GM21717 (cell line): ENCODE measurements around the gene PTGES3L.
"Not testable (repeated sequence)": the region's sequence is repeated elsewhere in the genome, so short reads cannot be mapped to it uniquely, and the experiment has no call there.

Source experiments
- ATAC-seq: cut with Tn5 transposase; IDR thresholded peaks from one replicate; pipeline ENCODE4 v1.9.1; 2021; ENCODE audit warnings: mild to moderate bottlenecking, moderate library complexity; ENCODE audit not compliant: unreplicated experiment

The PTGES3L gene

DNA sequence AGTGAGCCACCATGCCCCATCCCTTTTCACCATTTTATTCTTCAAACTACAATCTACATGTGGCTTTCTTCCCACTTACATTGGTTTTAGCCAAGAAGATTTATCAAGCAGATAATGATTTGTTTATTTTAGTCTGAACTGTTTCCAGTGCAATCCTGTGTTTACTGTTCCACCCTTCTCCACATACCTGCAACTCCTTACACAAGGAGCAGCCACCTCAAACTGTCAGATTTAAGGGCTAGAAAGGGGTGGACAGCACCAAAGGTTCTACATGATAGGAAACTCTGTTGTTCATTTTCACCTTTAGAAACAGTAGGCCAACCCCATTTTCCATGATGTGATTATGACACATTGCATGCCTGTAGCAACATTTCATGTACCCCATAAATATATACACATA lies 2.4 kb upstream of the PTGES3L start:
- ATAC-seq, result no peak

DNA sequence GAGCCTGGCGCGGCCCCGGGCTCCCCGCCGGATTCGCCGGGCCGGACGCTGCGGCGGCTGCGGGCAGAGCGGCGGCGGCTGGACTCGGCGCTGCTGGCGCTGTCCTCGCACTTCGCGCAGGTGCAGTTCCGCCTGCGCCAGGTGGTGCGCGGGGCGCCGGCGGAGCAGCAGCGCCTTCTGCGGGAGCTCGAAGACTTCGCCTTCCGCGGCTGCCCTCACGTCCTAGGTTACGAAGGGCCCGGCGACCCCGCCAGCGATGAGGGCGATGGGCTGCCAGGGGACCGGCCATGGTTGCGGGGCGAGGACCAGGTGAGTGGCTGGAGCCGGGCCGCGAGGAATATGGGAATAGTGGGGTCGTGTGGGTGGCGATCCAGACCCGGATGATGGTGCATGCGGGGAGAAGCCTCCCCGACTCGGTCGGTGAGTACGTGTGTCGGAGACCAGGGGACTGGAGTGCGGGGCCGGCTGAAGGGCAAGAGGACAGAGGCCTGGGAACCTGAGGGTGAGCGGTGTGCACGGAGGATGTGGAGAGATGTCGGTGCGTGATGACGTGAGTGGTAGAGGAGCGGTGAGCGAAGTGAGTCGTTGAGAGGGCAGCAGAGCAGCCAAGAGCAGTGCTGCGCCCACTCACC lies 1.0 kb upstream of the PTGES3L start:
- peak; percentile 31 for ATAC-seq

DNA sequence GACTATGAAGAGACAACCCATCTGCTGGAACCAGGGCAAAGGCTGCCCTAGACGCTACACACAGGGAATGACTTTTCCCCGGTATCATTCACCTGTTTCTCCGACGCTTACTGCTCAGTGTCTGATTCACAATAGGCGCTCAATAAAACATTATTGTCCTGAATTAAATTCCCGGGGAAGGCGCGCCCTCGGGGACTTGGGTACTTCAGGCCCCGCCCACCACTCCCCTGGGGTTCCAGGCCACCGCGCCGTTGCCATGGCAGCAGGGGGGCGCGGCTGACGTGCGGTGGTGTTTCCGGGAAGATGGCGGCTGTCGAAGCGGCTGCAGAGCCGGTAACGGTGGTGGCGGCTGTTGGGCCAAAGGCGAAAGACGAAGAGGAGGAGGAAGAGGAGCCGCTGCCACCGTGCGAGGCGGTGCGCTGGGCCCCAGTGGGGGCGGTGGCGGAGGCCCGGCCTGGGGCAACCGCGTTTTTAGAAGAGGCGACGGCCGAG lies 440 bp upstream of the PTGES3L start, which contains the start of gene RUNDC1:
Gene RUNDC1, plus strand, starts transcription at position 292 of the 492 bp plus-strand sequence. Its CDS starts 12 bp downstream, at position 304.
- peak; percentile 53 for ATAC-seq

DNA sequence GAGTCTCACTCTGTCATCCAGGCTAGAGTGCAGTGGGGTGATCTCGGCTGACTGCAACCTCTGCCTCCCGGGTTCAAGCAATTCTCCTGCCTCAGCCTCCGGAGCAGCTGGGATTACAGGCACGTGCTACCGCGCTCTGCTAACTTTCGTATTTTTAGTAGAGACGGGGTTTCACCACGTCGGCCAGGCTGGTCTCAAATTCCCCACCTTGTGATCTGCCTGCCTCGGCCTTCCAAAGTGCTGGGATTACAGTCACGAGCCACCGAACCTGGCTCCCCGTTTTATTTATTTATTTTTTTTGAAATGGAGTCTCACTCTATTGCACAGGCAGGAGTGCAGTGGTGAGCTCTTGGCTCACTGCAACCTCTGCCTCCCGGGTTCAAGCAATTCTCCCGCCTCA lies 4.2 kb downstream of the PTGES3L start:
- ATAC-seq, result not testable (repeated sequence)

DNA sequence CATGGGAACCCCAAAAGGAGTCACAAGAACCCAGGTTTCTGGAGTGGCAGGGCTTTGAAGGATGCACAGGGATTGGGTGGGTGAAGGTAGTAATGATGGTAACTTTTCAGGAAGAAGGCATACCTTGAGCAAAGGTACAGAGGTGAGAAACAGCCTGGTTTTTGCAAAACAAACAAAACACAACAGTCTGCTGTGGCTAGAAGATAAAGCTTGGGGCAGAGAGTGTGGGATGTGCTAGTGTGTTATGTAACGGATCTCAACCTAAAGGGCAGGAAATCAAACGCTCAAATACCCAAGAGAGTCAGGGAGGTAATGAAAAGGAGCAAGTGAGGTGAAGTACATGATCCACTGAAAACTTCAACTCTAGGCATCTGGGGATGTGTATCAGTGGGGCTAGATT lies 4.6 kb downstream of the PTGES3L start:
- ATAC-seq, result no peak

DNA sequence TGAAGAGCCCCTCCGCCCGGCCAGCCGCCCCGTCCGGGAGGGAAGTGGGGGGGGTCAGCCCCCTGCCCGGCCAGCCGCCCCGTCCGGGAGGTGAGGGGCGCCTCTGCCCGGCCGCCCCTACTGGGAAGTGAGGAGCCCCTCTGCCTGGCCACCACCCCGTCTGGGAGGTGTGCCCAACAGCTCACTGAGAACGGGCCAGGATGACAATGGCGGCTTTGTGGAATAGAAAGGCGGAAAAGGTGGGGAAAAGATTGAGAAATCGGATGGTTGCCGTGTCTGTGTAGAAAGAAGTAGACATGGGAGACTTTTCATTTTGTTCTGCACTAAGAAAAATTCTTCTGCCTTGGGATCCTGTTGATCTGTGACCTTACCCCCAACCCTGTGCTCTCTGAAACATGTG lies 6.6 kb downstream of the PTGES3L start:
- ATAC-seq, result not testable (repeated sequence)

DNA sequence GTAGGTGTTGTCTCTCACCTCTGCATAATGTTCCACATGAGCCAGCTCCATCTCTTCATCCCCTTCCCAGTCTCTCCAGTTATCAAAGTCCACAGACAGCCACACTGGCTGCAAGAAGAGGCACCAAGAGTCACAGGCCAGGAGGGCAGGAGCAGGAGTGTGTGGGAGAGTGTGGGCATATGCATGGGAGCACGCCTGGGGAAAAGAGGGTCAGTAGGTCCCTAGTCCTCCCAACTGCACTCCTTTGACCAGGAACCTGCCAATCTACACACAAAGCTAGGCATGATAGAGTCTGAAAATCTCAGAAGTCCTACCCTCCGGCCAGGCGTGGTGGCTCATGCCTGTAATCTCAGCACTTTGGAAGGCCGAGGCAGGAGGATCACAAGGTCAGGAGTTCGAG lies 8.3 kb downstream of the PTGES3L start:
- ATAC-seq, result no peak

DNA sequence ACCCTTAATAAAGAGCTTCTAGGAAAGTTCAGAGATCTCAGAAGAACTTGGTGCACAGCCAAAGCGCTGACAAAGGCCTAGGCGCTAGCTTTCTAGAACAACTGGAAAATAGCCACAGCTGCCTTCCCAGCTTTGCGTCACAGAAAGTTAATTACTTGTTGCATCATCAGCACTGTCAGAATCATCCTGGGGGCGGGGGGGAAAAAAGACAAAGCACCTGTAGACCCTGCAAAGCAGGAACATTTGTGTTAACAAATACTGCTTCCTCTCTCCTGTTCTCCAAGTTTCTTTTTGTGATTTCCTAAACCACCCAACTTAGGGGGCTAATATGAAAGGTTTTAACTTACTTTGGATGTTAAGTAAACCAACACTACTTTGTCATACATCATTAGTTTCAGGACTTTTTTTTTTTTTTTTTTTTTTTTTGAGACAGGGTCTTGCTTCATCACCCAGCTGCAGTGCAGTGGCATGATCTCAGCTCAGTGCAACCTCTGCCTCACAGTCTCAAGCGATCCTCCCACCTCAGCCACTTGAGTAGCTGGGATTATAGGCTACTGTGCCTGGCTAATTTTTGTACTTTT lies 10.8 kb downstream of the PTGES3L start:
- no peak for ATAC-seq

DNA sequence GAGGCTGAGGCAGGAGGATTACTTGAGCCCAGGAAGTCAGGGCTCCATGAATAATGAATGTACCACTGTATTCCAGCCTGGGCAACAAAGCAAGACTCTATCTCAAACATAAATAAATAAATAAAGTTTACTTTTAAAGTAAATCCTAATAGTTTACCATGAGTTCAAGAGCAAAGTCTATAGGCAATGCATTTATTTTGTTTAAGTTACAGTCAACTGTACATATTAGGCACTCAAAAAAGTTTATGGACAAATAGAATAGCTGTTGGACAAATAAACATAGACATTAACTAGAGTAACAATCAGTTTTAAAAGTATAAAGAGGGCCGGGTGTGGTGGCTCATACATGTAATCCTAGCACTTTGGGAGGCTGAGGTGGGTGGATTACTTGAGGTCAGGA lies 12.0 kb downstream of the PTGES3L start:
- ATAC-seq, result no peak

DNA sequence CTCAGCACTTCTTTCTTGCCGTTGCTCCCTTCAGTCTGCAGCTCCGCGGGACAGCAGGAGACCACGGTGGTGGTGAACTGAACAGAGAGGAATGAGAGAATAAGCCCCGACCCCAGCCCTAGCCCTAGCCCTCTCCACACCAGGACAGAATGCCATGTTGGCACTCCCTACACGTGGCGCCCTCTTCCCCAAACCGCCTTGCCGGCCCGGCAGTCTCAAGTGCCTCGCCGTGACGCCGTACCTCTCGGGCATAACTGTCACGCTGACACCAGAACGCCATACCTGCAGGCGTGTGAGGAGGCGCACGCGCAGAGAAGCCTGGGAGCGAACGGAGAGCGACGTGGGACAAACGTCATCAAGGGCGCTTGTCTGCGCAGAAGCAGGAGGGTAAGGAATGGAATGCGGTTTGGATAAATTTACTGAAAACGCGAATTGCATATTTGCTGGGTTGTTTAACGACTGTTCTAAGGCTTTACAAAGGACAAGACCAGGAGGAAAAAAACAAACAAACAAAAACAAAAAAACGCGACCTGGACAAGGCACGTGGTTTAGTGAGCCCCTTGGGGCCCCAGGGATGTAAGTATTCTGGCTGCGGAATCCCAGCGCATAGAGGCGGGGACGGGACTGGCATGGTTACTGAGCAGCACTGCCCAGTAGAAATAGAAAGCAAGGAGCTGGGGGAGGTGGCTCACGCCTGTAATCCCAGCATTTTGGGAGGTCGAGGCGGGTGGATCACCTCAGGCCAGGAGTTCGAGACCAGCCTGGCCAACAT lies 15.5 kb downstream of the PTGES3L start, which contains the start of gene AARSD1:
Gene AARSD1, minus strand, starts transcription at position 294 of the 772 bp plus-strand sequence. Its CDS starts 14 bp downstream, at position 280.
- ATAC-seq, result peak; percentile 87

DNA sequence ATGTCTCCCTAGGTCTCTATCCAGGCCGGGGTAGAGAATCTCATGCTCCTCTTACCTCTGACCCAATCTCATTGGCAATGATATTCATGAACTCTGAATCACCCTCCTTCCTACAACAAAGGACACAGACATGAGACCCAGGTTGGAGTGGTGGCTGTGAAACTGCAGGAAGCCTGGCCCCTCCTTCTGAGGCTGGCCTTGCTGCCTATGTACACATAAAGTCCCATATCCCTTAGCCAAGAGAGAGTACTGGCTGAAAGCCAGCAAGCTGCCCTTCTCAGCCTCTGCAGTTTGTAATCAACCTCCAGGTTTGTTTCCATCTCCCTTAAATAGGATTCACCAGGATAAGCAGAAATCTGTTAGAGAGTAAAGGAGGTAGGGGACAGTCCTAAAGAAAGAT lies 26.2 kb downstream of the PTGES3L start:
- ATAC-seq, result no peak

DNA sequence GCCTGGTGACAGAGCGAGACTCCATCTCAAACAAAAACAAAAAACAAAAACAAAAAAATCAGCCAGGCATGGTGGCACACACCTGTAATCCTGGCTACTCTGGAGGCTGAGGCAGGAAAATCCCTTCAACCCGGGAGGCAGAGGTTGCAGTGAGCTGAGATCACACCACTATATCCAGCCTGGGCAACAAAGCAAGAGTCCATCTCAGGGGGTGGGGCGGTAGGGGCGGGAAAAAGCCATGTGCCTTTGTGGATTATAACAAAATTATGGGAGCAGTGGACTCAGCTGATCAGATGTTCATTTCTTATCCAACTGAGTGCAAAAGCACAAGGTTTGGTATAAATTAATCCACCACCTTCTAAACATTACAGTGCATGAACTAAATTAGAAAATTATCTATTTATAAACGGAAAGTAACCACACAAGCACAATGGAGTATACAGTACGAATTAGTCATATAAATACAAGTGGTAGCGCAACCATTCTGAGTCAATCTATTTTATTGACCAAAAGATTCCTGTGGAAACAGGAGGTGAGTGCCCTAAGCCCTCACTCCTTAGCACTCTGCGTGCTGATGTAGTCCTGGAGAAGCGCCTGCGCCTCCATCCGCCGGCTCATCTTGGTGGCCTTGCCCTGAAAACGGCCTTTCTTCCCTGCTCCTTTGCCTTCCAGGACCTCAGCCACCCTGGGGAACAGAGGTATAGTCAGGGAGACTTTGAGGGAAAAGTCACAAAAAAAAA lies 29.7 kb downstream of the PTGES3L start:
- no peak for ATAC-seq

DNA sequence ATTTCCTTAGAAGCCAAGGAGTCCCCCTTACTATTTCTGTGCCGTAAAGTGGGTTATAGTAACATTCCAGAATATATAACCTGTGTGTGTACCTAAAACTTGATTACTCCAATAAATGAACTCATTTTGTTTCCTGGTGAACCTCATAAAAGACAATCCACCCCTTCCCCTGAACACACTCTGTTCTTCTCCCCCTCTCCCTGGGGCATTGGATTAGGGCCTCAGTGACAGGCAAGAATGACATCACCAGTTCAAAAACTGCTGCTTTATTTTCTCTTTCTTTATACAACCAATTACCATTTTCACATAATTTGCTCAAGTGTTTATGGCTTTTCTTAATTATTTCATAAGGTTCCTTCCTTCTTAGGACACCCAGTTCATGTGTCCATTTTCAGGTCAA lies 33.1 kb downstream of the PTGES3L start:
- no peak for ATAC-seq

DNA sequence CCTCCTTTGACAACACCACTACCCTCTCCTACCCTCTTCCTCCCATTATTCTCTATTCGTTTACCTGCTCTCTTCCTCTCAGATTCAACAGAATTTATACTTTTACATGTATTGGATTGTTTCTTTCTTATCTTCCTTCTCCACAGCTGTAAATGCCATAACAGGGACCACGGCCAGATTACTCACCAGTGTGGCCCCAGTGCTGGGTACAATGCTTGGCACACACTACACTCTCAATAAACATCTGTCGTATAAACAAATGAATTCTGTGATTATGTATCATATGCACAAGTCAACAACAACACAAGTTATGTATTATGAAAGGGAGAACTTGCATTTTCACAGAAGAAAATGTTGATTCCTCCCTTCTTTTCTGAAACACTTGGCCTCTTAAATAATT lies 35.7 kb downstream of the PTGES3L start:
- no peak for ATAC-seq

DNA sequence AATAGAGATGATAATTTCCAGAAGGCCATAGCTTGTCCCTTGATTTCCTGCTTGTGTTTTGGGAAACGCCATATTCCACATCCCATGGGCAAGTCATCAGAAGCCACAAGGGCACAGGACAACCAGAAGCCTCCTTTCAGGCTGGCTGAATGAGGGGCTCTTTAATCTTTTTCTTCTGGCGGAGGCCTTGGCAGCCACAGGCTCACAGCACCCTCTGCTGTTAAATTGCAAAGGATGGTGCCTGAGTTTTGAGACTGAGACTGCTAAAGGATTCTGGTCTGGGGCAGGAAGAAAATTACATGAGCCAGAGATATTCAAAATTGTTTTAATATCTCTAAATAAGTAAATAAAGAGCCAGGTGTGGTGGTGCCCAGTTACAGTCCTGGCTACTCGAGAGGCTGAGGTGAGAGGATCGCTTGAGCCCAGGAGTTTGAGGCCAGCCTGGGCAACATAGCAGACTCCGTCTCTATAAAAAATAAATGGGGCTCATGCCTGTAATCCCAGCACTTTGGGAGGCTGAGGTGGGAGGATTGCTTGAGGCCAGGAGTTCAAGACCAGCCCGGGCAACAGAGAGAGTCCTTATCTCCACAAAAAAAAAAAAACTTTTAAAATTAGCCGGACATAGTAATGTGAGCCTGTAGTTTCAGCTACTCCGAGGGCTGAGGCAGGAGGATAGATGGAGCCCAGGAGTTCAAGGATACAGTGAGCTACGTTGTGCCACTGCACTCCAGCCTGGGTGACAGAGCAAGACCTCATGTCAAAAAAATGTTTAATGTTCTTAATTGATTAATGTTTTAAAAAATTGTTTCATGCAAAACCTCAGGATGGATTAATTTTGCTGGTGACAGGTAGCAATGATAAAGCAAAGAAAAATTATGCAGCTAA lies 41.9 kb downstream of the PTGES3L start:
- no peak for ATAC-seq

DNA sequence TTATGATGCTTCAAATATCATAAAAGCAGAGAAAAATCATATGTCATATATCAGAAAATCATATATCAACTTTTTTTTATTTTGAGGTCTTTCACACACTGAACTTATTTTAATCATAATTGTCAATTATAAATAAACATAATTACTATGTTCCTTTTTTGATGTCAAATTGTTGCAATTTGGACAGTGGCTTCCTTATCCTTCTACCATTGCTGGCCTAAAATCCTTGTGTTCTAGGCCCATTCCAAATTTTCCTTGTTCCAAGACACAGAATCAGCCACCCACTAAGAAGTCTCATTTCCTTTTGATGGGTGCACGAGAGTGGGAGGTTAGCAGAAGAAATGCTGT lies 50.4 kb downstream of the PTGES3L start:
- ATAC-seq, result no peak

DNA sequence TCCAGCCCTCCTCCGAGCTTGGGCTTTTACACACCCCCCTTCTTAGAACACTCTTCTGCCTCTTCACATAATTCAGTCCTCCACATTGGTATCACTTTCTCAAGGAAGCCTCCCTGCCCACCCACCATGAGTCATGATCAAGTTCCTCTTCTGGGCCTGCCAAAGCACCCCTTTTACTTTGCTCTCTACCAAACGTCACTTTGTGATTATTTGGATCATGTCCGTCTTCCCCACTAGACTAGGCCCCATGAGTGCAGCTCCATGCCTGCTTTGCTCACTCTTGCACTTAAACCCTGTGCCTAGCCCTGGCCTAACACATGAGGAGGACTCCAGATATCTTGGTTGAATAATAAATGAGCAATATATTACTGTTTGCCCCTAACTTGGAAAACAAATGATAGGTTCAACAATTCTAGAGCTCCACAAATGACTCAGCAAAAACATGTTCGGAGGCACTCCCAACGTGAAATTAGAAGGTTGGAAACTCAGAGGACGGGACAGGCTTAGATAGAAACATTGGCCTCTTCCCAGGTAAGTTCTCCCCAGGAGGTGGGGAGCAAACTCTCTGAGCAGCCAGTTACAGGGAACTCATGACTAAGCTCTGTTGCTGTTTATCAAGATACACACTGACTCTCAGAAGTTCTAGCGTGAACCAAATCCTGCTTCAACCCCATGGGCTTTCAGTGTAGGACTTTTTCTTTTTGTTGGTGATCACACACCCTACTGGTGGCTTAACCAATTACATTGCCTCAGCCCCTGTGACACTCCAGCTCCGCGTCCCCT lies 51.0 kb downstream of the PTGES3L start:
- peak; percentile 55 for ATAC-seq

DNA sequence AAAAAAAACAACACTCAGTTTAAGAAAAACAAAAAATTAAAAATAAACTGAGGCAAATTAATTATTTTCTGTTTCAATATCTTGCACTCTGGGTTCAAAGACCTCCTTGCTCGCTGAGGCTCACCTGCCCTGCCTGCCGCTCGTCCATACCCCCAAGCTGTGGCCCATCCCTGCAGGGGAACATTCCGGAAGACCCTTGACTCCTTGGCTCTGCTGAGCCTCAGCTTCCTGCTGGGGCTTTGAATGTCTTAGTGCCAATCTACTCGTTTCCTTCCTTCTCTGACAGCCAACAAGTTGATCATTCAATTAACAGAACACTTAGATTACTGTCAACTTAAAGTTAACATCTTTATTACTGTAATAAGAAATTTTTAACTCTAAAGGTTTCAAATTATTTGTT lies 55.0 kb downstream of the PTGES3L start:
- no peak for ATAC-seq

DNA sequence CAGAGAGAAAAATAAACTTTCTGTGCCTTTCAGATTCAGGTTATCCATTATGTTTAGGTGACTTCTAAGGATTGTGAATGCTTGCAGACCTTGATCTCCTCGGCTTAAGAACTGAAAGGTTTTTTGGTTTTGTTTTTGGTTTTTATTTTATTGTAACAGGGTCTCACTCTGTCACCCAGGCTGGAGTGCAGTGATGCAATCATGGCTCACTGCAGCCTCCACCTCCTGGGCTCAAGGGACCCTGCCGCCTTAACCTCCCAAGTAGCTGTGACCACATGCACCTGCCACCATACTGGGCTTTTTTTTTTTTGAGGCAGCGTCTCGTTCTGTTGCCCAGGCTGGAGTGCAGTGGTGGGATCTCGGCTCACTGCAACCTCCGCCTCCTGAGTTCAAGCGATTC lies 56.4 kb downstream of the PTGES3L start:
- not testable (repeated sequence) for ATAC-seq
